ENCODE data around the gene TP53BP1. TPM values are rescaled to one million over a fixed set of nuclear protein-coding genes. Genes with fewer than 3 reads are reported as not detected.

TP53BP1 gene
- total and polyA plus RNA-seq, 2 experiments from 2014 or later = 16.6 to 46.8 TPM

GRCh38 chr15:43510200-43511011 is 17.4 kb upstream of the TP53BP1 start:
- H3K4me1 ChIP-seq (ENCODE audit: insufficient read depth) = peaks cover 19% of the 10 kb centered on the region
- TF ChIP-seq EZH2 (IDR thresholded peaks at IDR 0.05; ENCODE audit: borderline replicate concordance) (no peak), CTCF (IDR thresholded peaks at IDR 0.05; ENCODE audit: poor library complexity) (peak; percentile 27)

GRCh38 chr15:43509660-43510199 is 16.8 kb upstream of the TP53BP1 start:
- TF ChIP-seq CTCF (IDR thresholded peaks at IDR 0.05; ENCODE audit: poor library complexity) (no peak), EZH2phosphoT487 (IDR thresholded peaks at IDR 0.05; ENCODE audit: low read depth, severe bottlenecking, unreplicated experiment) (no peak), EZH2 (IDR thresholded peaks at IDR 0.05; ENCODE audit: borderline replicate concordance) (no peak)
- H3K9me2 ChIP-seq (replicated peaks; ENCODE audit: insufficient read depth) = no peaks in the 10 kb centered on the region
- H3K4me1 ChIP-seq (ENCODE audit: insufficient read depth) = peaks cover 21% of the 10 kb centered on the region
- WGBS (ENCODE audit: low lambda C conversion rate, missing lambda C conversion rate) = 41% methylated on average over 8 of the region's 8 CpGs
- no peaks in the 10 kb centered on the region for H4K20me1 ChIP-seq (ENCODE audit: insufficient read depth, poor library complexity, severe bottlenecking)
- H3K9me3 ChIP-seq (ENCODE audit: low read depth) = no peaks in the 10 kb centered on the region
- no peaks in the 10 kb centered on the region for H3K36me3 ChIP-seq (replicated peaks; ENCODE audit: insufficient read depth, low read depth)
- no peak overlapping the region for H3K4me3 ChIP-seq
- H3K79me2 ChIP-seq = no peaks in the 10 kb centered on the region
- peak; percentile 39 for DNase-seq (ENCODE audit: low spot score)
- peaks cover 4% of the 10 kb centered on the region for H3K27me3 ChIP-seq
- peak overlapping the region; percentile 91 for H3K27ac ChIP-seq
- peak overlapping the region; percentile 39 for H2AFZ ChIP-seq
- H3K4me2 ChIP-seq = peak overlapping the region; percentile 81

More at GRCh38 chr15:43510200-43511011, 17.4 kb upstream of the TP53BP1 start:
- H3K9me2 ChIP-seq (replicated peaks; ENCODE audit: insufficient read depth) = no peaks in the 10 kb centered on the region
- no peaks in the 10 kb centered on the region for H3K9me3 ChIP-seq (ENCODE audit: low read depth)
- peak; percentile 100 for DNase-seq (ENCODE audit: low spot score)
- H3K4me3 ChIP-seq = peak overlapping the region; percentile 39
- WGBS (ENCODE audit: low lambda C conversion rate, missing lambda C conversion rate) = 2% methylated on average over 24 of the region's 41 CpGs
- peak overlapping the region; percentile 91 for H3K27ac ChIP-seq
- H3K27me3 ChIP-seq = peaks cover 4% of the 10 kb centered on the region
- H3K36me3 ChIP-seq (replicated peaks; ENCODE audit: insufficient read depth, low read depth) = no peaks in the 10 kb centered on the region
- H4K20me1 ChIP-seq (ENCODE audit: insufficient read depth, poor library complexity, severe bottlenecking) = no peaks in the 10 kb centered on the region
- peak overlapping the region; percentile 39 for H2AFZ ChIP-seq
- H3K4me2 ChIP-seq = peak overlapping the region; percentile 81
- no peaks in the 10 kb centered on the region for H3K79me2 ChIP-seq

GRCh38 chr15:43508991-43509659 is 16.2 kb upstream of the TP53BP1 start:
- peak overlapping the region; percentile 39 for H2AFZ ChIP-seq
- peaks cover 4% of the 10 kb centered on the region for H3K27me3 ChIP-seq

More at GRCh38 chr15:43508991-43509659, 16.2 kb upstream of the TP53BP1 start:
- TF ChIP-seq EZH2 (IDR thresholded peaks at IDR 0.05; ENCODE audit: borderline replicate concordance) = no peak
- no peak for TF ChIP-seq CTCF (IDR thresholded peaks at IDR 0.05; ENCODE audit: poor library complexity)
- no peak for TF ChIP-seq EZH2phosphoT487 (IDR thresholded peaks at IDR 0.05; ENCODE audit: low read depth, severe bottlenecking, unreplicated experiment)
- H4K20me1 ChIP-seq (ENCODE audit: insufficient read depth, poor library complexity, severe bottlenecking) = no peaks in the 10 kb centered on the region
- peak overlapping the region; percentile 81 for H3K4me2 ChIP-seq
- H3K9me2 ChIP-seq (replicated peaks; ENCODE audit: insufficient read depth) = no peaks in the 10 kb centered on the region
- 73% methylated on average over 9 of the region's 9 CpGs for WGBS (ENCODE audit: low lambda C conversion rate, missing lambda C conversion rate)
- peak overlapping the region; percentile 91 for H3K27ac ChIP-seq
- H3K4me1 ChIP-seq (ENCODE audit: insufficient read depth) = peaks cover 21% of the 10 kb centered on the region
- DNase-seq (ENCODE audit: low spot score) = no peak
- H3K79me2 ChIP-seq = no peaks in the 10 kb centered on the region
- no peak overlapping the region for H3K4me3 ChIP-seq
- no peaks in the 10 kb centered on the region for H3K9me3 ChIP-seq (ENCODE audit: low read depth)
- H3K36me3 ChIP-seq (replicated peaks; ENCODE audit: insufficient read depth, low read depth) = no peaks in the 10 kb centered on the region
